ENCODE measurements around the gene TEX13C. TPM values are rescaled to one million over a fixed set of nuclear protein-coding genes. Genes with fewer than 3 reads are reported as not detected.

TEX13C gene
- total RNA-seq = not detected in 2 replicates

GRCh38 chrX:125319646-125320521 lies at the start of gene TEX13C:
Gene TEX13C, plus strand, starts transcription at chrX:125319871. Its CDS starts 249 bp downstream, at chrX:125320120.

